Mesothelial cell of epicardium (in vitro differentiated cells): ENCODE data around the gene CWC22. TPM values are rescaled to one million over a fixed set of nuclear protein-coding genes. Genes with fewer than 3 reads are reported as not detected.

Experiments used
- DNase-seq, 2 experiments: peaks; one replicate each; pipeline ENCODE4 v3.0.0; 2021; ENCODE audit warnings: low spot score in 2 of 2; ENCODE audit not compliant: unreplicated experiment in 2 of 2
- H3K27ac Mint-ChIP-seq: 2 replicates; pipeline ENCODE4 v1.8.0; 2021; ENCODE audit warnings: mixed read lengths
- H3K27me3 Mint-ChIP-seq: 2 replicates; pipeline ENCODE4 v1.8.0; 2021; ENCODE audit warnings: low read depth, mixed read lengths
- H3K36me3 Mint-ChIP-seq: 2 replicates; pipeline ENCODE4 v1.8.0; 2021; ENCODE audit warnings: mixed read lengths
- H3K4me1 Mint-ChIP-seq: 2 replicates; pipeline ENCODE4 v1.8.0; 2021; ENCODE audit warnings: mixed read lengths
- H3K4me3 Mint-ChIP-seq: 2 replicates; pipeline ENCODE4 v1.8.0; 2021; ENCODE audit warnings: mild to moderate bottlenecking, moderate library complexity, mixed read lengths
- H3K9me3 Mint-ChIP-seq: 2 replicates; pipeline ENCODE4 v1.8.0; 2021; ENCODE audit warnings: mixed read lengths
- CTCF ChIP-seq: fragments of 200-600 bp; sonication (generic); IDR thresholded peaks from one replicate; pipeline ENCODE4 v1.5.0; 2021; ENCODE audit warnings: antibody characterized with exemption; ENCODE audit not compliant: unreplicated experiment
- total RNA-seq: library from RNA; stranded (reverse); gene quantifications from 3 replicates; pipeline ENCODE4 v1.2.1, GENCODE V29; 2021

Gene CWC22
- total RNA-seq, 1 donor from 2014 or later: 22.8 TPM

- no peak for TF ChIP-seq CTCF
- no peaks in the 10 kb centered on the region for H3K9me3 Mint-ChIP-seq
- peaks cover 3% of the 10 kb centered on the region for H3K27me3 Mint-ChIP-seq
- H3K27ac Mint-ChIP-seq: no peak overlapping the region
- H3K4me1 Mint-ChIP-seq: no peaks in the 10 kb centered on the region
- H3K4me3 Mint-ChIP-seq: no peak overlapping the region
- no peaks in the 10 kb centered on the region for H3K36me3 Mint-ChIP-seq
- DNase-seq: no peak
Observed at GRCh38 chr2:180046202-180046601, 39.1 kb upstream of the CWC22 start.

GRCh38 chr2:180040146-180040925 lies 33.2 kb upstream of the CWC22 start:
- Mint-ChIP-seq H3K27me3 (peaks cover 13% of the 10 kb centered on the region), H3K36me3 (no peaks in the 10 kb centered on the region), H3K27ac (no peak overlapping the region), H3K4me3 (no peak overlapping the region), H3K4me1 (no peaks in the 10 kb centered on the region), H3K9me3 (peaks cover 5% of the 10 kb centered on the region)
- no peak for DNase-seq
- TF ChIP-seq CTCF: no peak

- H3K4me1 Mint-ChIP-seq: no peaks in the 10 kb centered on the region
- TF ChIP-seq CTCF: no peak
- DNase-seq: no peak
- H3K36me3 Mint-ChIP-seq: no peaks in the 10 kb centered on the region
- H3K9me3 Mint-ChIP-seq: peaks cover 5% of the 10 kb centered on the region
- H3K27me3 Mint-ChIP-seq: peaks cover 13% of the 10 kb centered on the region
- H3K4me3 Mint-ChIP-seq: no peak overlapping the region
- no peak overlapping the region for H3K27ac Mint-ChIP-seq
Observed at GRCh38 chr2:180038997-180039396, 31.9 kb upstream of the CWC22 start.

GRCh38 chr2:180033993-180034894 lies 27.1 kb upstream of the CWC22 start:
- no peaks in the 10 kb centered on the region for H3K36me3 Mint-ChIP-seq
- H3K27me3 Mint-ChIP-seq: peaks cover 2% of the 10 kb centered on the region
- H3K4me1 Mint-ChIP-seq: no peaks in the 10 kb centered on the region
- no peak overlapping the region for H3K4me3 Mint-ChIP-seq
- no peak for DNase-seq
- H3K27ac Mint-ChIP-seq: no peak overlapping the region
- TF ChIP-seq CTCF: no peak
- peaks cover 13% of the 10 kb centered on the region for H3K9me3 Mint-ChIP-seq

- no peaks in the 10 kb centered on the region for H3K4me1 Mint-ChIP-seq
- peaks cover 1% of the 10 kb centered on the region for H3K36me3 Mint-ChIP-seq
- H3K9me3 Mint-ChIP-seq: peaks cover 30% of the 10 kb centered on the region
- no peak for DNase-seq
- no peak overlapping the region for H3K4me3 Mint-ChIP-seq
- peaks cover 9% of the 10 kb centered on the region for H3K27me3 Mint-ChIP-seq
- no peak for TF ChIP-seq CTCF
- no peak overlapping the region for H3K27ac Mint-ChIP-seq
Observed at GRCh38 chr2:180029575-180029974, 22.5 kb upstream of the CWC22 start.
